ENCODE results near the gene RPP25L. TPM values are rescaled to one million over a fixed set of nuclear protein-coding genes. Genes with fewer than 3 reads are reported as not detected.

The RPP25L gene
- total and polyA plus RNA-seq, 9 of the 15 experiments (the other 6 are each of a cell fraction or from before 2014, with no cell fraction given): 16.3 to 43.7 (median 29.0) TPM

DNA sequence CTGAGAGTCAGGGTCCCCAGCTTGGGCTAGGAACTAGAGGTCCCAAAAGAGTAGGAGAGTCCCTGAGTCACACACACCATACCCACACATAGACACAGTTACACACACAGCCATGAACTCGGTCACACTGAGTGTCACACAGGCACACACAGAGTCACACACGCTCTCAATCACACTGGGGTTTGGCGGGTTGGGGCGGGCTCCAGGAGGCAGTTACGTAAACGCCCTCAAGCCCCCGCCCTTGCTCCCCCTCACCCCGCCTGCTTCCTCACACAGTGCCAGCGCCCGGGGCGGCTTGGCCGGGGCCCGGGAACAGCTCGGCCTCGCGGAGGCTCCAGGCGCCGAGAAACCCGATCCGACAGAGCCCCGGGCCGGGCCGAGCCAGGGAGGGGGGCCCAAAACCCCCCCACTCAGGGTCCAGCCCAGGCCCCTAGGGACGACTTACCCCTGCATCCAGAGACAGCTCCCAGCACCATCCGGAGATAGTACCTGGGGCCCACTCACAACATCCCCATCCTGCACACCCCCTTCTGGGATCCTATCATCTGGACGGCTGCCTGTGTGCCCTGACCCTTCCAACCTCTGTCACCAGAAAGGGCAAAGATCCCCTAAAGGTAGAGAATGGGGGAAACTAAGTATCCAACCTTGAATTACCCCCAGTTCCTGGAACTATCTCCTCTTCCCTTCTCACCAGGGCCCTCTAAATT is 18.8 kb downstream of the RPP25L start (continued):
- TF ChIP-seq, protein P1, sequence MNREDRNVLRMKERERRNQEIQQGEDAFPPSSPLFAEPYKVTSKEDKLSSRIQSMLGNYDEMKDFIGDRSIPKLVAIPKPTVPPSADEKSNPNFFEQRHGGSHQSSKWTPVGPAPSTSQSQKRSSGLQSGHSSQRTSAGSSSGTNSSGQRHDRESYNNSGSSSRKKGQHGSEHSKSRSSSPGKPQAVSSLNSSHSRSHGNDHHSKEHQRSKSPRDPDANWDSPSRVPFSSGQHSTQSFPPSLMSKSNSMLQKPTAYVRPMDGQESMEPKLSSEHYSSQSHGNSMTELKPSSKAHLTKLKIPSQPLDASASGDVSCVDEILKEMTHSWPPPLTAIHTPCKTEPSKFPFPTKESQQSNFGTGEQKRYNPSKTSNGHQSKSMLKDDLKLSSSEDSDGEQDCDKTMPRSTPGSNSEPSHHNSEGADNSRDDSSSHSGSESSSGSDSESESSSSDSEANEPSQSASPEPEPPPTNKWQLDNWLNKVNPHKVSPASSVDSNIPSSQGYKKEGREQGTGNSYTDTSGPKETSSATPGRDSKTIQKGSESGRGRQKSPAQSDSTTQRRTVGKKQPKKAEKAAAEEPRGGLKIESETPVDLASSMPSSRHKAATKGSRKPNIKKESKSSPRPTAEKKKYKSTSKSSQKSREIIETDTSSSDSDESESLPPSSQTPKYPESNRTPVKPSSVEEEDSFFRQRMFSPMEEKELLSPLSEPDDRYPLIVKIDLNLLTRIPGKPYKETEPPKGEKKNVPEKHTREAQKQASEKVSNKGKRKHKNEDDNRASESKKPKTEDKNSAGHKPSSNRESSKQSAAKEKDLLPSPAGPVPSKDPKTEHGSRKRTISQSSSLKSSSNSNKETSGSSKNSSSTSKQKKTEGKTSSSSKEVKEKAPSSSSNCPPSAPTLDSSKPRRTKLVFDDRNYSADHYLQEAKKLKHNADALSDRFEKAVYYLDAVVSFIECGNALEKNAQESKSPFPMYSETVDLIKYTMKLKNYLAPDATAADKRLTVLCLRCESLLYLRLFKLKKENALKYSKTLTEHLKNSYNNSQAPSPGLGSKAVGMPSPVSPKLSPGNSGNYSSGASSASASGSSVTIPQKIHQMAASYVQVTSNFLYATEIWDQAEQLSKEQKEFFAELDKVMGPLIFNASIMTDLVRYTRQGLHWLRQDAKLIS (CRISPR knock-in tag; IDR thresholded peaks at IDR 0.05): no peak
- no peak for TF ChIP-seq ZNF699 (CRISPR knock-in tag; IDR thresholded peaks at IDR 0.05; ENCODE audit: insufficient replicate concordance)
- TF ChIP-seq, protein P2, sequence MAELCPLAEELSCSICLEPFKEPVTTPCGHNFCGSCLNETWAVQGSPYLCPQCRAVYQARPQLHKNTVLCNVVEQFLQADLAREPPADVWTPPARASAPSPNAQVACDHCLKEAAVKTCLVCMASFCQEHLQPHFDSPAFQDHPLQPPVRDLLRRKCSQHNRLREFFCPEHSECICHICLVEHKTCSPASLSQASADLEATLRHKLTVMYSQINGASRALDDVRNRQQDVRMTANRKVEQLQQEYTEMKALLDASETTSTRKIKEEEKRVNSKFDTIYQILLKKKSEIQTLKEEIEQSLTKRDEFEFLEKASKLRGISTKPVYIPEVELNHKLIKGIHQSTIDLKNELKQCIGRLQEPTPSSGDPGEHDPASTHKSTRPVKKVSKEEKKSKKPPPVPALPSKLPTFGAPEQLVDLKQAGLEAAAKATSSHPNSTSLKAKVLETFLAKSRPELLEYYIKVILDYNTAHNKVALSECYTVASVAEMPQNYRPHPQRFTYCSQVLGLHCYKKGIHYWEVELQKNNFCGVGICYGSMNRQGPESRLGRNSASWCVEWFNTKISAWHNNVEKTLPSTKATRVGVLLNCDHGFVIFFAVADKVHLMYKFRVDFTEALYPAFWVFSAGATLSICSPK (IDR thresholded peaks at IDR 0.05; ENCODE audit: borderline replicate concordance): no peak
- no peak for TF ChIP-seq ERF (CRISPR knock-in tag; IDR thresholded peaks at IDR 0.05)

All from K562 (cell line).